SK-N-SH treated with all-trans-retinoic acid at 6 μM for 48 hours (cell line): ENCODE results near the gene C16orf46.

Experiments used
- ATAC-seq: fragments of 200-7000 bp; cut with Tn5 transposase; 3 replicates; pipeline ENCODE4 v1.9.1; 2020; ENCODE audit warnings: mild to moderate bottlenecking, moderate library complexity
- ARNTL ChIP-seq: fragments of 450-650 bp; formaldehyde crosslinking; IDR thresholded peaks from 2 replicates; pipeline ENCODE4 v1.5.0; 2020; ENCODE audit warnings: low read depth, mild to moderate bottlenecking, moderate library complexity, borderline replicate concordance
- BACH2 ChIP-seq: fragments of 250-450 bp; sonication (Bioruptor Pico); IDR thresholded peaks from 2 replicates; pipeline ENCODE4 v1.9.0; 2021; ENCODE audit warnings: mild to moderate bottlenecking, borderline replicate concordance
- CREB5 ChIP-seq: fragments of 250-450 bp; sonication (Bioruptor Pico); IDR thresholded peaks from 2 replicates; pipeline ENCODE4 v1.5.1; 2020; ENCODE audit warnings: low read depth, mild to moderate bottlenecking, moderate library complexity
- CSDC2 ChIP-seq: fragments of 250-450 bp; sonication (Bioruptor Pico); IDR thresholded peaks from 2 replicates; pipeline ENCODE4 v1.5.0; 2020; ENCODE audit warnings: mild to moderate bottlenecking, moderate library complexity
- CSRNP3 ChIP-seq: fragments of 250-450 bp; sonication (Bioruptor Pico); IDR thresholded peaks from 2 replicates; pipeline ENCODE4 v1.5.1; 2021; ENCODE audit warnings: mild to moderate bottlenecking, moderate library complexity
- ESRRG ChIP-seq: fragments of 250-450 bp; sonication (Bioruptor Pico); IDR thresholded peaks from 2 replicates; pipeline ENCODE4 v1.6.1; 2021; ENCODE audit warnings: mild to moderate bottlenecking
- OSR1 ChIP-seq: fragments of 250-450 bp; sonication (Bioruptor Pico); IDR thresholded peaks from 2 replicates; pipeline ENCODE4 v1.8.0; 2022; ENCODE audit warnings: moderate library complexity, mild to moderate bottlenecking, inconsistent platforms
- PATZ1 ChIP-seq: fragments of 250-450 bp; sonication (Bioruptor Pico); IDR thresholded peaks from 2 replicates; pipeline ENCODE4 v1.8.0; 2020; ENCODE audit warnings: mild to moderate bottlenecking, moderate library complexity, borderline replicate concordance
- POU6F1 ChIP-seq: fragments of 250-450 bp; sonication (Bioruptor Pico); IDR thresholded peaks from 2 replicates; pipeline ENCODE4 v1.8.0; 2021; ENCODE audit warnings: low read depth, mild to moderate bottlenecking, moderate library complexity, borderline replicate concordance
- PPARA ChIP-seq: fragments of 250-450 bp; sonication (Bioruptor Pico); IDR thresholded peaks from 2 replicates; pipeline ENCODE4 v1.5.0; 2020; ENCODE audit warnings: mild to moderate bottlenecking, borderline replicate concordance
- RARB ChIP-seq: fragments of 250-450 bp; sonication (Bioruptor Pico); IDR thresholded peaks from 2 replicates; pipeline ENCODE4 v1.8.0; 2021; ENCODE audit warnings: mild to moderate bottlenecking, moderate library complexity
- SNAI2 ChIP-seq: fragments of 250-450 bp; sonication (Bioruptor Pico); IDR thresholded peaks from 2 replicates; pipeline ENCODE4 v1.5.0; 2020; ENCODE audit warnings: mild to moderate bottlenecking, moderate library complexity
- TCF4 ChIP-seq: fragments of 250-450 bp; sonication (Bioruptor Pico); IDR thresholded peaks from 2 replicates; pipeline ENCODE4 v1.8.0; 2021; ENCODE audit warnings: mild to moderate bottlenecking, moderate library complexity, borderline replicate concordance
- TOX ChIP-seq: fragments of 250-450 bp; sonication (Bioruptor Pico); IDR thresholded peaks from 2 replicates; pipeline ENCODE4 v1.8.0; 2021; ENCODE audit warnings: mild to moderate bottlenecking, moderate library complexity, borderline replicate concordance
- TSHZ2 ChIP-seq: fragments of 250-450 bp; sonication (Bioruptor Pico); IDR thresholded peaks from 2 replicates; pipeline ENCODE4 v1.5.0; 2020; ENCODE audit warnings: mild to moderate bottlenecking, moderate library complexity
- ZC3H10 ChIP-seq: fragments of 250-450 bp; sonication (Bioruptor Pico); IDR thresholded peaks from 2 replicates; pipeline ENCODE4 v1.5.1; 2021; ENCODE audit warnings: mild to moderate bottlenecking, moderate library complexity
- ZFP3 ChIP-seq: fragments of 250-450 bp; sonication (Bioruptor Pico); IDR thresholded peaks from 2 replicates; pipeline ENCODE4 v1.5.0; 2020; ENCODE audit warnings: mild to moderate bottlenecking, moderate library complexity
- ZFP30 ChIP-seq: fragments of 450-650 bp; formaldehyde crosslinking; IDR thresholded peaks from 2 replicates; pipeline ENCODE4 v1.5.0; 2022; ENCODE audit warnings: mild to moderate bottlenecking, moderate library complexity
- ZNF565 ChIP-seq: fragments of 450-650 bp; formaldehyde crosslinking; conservative IDR thresholded peaks from 2 replicates; pipeline ENCODE4 v1.5.0; 2020; ENCODE audit warnings: low read depth, mild to moderate bottlenecking, moderate library complexity
- ZNF70 ChIP-seq: fragments of 450-650 bp; formaldehyde crosslinking; IDR thresholded peaks from 2 replicates; pipeline ENCODE4 v1.5.0; 2020; ENCODE audit warnings: mild to moderate bottlenecking, moderate library complexity
- ZNF8 ChIP-seq: fragments of 450-650 bp; formaldehyde crosslinking; IDR thresholded peaks from 2 replicates; pipeline ENCODE4 v1.5.0; 2020; ENCODE audit warnings: mild to moderate bottlenecking, moderate library complexity

Gene C16orf46

GRCh38 chr16:81041696-81042095 is 35.3 kb downstream of the C16orf46 start:
- ATAC-seq: no peak

GRCh38 chr16:81040842-81041241 is 36.2 kb downstream of the C16orf46 start:
- TF ChIP-seq PATZ1 (CRISPR knock-in tag) (no peak), ESRRG (CRISPR knock-in tag) (no peak), TSHZ2 (CRISPR knock-in tag) (no peak), CSDC2 (CRISPR knock-in tag) (no peak), POU6F1 (CRISPR knock-in tag) (no peak), CREB5 (CRISPR knock-in tag) (no peak), ZFP30 (CRISPR knock-in tag) (no peak), ZNF565 (CRISPR knock-in tag) (no peak), ZNF8 (CRISPR knock-in tag) (no peak), PPARA (CRISPR knock-in tag) (no peak), ZC3H10 (no peak), CSRNP3 (CRISPR knock-in tag) (no peak), TOX (no peak), ZNF70 (CRISPR knock-in tag) (no peak), OSR1 (CRISPR knock-in tag) (no peak), TCF4 (CRISPR knock-in tag) (no peak), ARNTL (CRISPR knock-in tag) (no peak), ZFP3 (CRISPR knock-in tag) (no peak)
- no peak for ATAC-seq

More at GRCh38 chr16:81041696-81042095, 35.3 kb downstream of the C16orf46 start:
- no peak for TF ChIP-seq SNAI2 (CRISPR knock-in tag)
- TF ChIP-seq OSR1 (CRISPR knock-in tag): no peak
- TF ChIP-seq TSHZ2 (CRISPR knock-in tag): no peak
- no peak for TF ChIP-seq CREB5 (CRISPR knock-in tag)
- no peak for TF ChIP-seq ZC3H10
- no peak for TF ChIP-seq ZNF70 (CRISPR knock-in tag)
- no peak for TF ChIP-seq RARB (CRISPR knock-in tag)
- TF ChIP-seq BACH2: no peak
- no peak for TF ChIP-seq ZFP30 (CRISPR knock-in tag)
- TF ChIP-seq CSDC2 (CRISPR knock-in tag): no peak
- TF ChIP-seq ZNF565 (CRISPR knock-in tag): no peak
- no peak for TF ChIP-seq TOX
- no peak for TF ChIP-seq PPARA (CRISPR knock-in tag)
- TF ChIP-seq TCF4 (CRISPR knock-in tag): no peak
